T-helper 1 cell treated with Interleukin-12 subunit alpha and Interleukin-12 subunit beta and Interleukin-4 antibody, amounts not matched to agents 30 μg/mL and 1 μg/mL, for 36 hours (primary cell): ENCODE data around the gene UNKL.

Experiments used
- H3K27ac Mint-ChIP-seq: one replicate; pipeline ENCODE4 v1.8.0; 2021; ENCODE audit warnings: mild to moderate bottlenecking, mixed read lengths
- H3K27me3 Mint-ChIP-seq: one replicate; pipeline ENCODE4 v1.8.0; 2021; ENCODE audit warnings: low read depth, mixed read lengths
- H3K36me3 Mint-ChIP-seq: one replicate; pipeline ENCODE4 v1.8.0; 2021; ENCODE audit warnings: low read depth, mixed read lengths
- H3K4me1 Mint-ChIP-seq: one replicate; pipeline ENCODE4 v1.8.0; 2021; ENCODE audit warnings: low read depth, mixed read lengths
- H3K4me3 Mint-ChIP-seq: one replicate; pipeline ENCODE4 v1.8.0; 2021; ENCODE audit warnings: mild to moderate bottlenecking, moderate library complexity, mixed read lengths
- H3K9me3 Mint-ChIP-seq: one replicate; pipeline ENCODE4 v1.8.0; 2021; ENCODE audit warnings: mixed read lengths

Gene UNKL

DNA sequence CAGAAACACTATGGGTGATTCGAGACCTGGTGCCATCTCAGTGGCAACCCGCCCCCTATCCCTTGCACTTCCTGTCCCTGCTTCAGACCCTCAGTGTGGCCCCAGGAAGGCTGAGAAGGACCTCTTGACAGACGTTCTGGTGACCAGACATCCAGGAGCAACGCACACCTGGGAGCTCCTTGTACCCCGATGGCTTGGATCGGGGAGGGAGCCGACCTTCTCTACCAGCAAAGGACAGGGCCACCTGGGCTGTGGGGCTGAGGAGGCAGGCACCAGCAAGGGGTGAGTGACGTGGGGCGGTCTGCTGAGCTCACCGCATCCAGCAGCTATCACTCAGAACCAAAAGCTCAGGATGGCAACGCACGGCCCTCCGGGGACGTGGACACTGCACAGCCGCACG is 27.2 kb downstream of the UNKL start:
- no peaks in the 10 kb centered on the region for H3K27me3 Mint-ChIP-seq
- no peaks in the 10 kb centered on the region for H3K9me3 Mint-ChIP-seq
- H3K4me3 Mint-ChIP-seq = no peak overlapping the region
- peaks cover 9% of the 10 kb centered on the region for H3K36me3 Mint-ChIP-seq
- H3K27ac Mint-ChIP-seq = no peak overlapping the region
- H3K4me1 Mint-ChIP-seq = no peaks in the 10 kb centered on the region

GRCh38 chr16:1385232-1385631 is 29.3 kb downstream of the UNKL start:
- Mint-ChIP-seq H3K9me3 (no peaks in the 10 kb centered on the region), H3K4me3 (no peak overlapping the region), H3K36me3 (peaks cover 7% of the 10 kb centered on the region), H3K4me1 (no peaks in the 10 kb centered on the region), H3K27me3 (no peaks in the 10 kb centered on the region), H3K27ac (no peak overlapping the region)

- no peak overlapping the region for H3K27ac Mint-ChIP-seq
- H3K27me3 Mint-ChIP-seq = no peaks in the 10 kb centered on the region
- H3K4me1 Mint-ChIP-seq = peaks cover 5% of the 10 kb centered on the region
Measured at GRCh38 chr16:1383556-1383955, 30.9 kb downstream of the UNKL start.

DNA sequence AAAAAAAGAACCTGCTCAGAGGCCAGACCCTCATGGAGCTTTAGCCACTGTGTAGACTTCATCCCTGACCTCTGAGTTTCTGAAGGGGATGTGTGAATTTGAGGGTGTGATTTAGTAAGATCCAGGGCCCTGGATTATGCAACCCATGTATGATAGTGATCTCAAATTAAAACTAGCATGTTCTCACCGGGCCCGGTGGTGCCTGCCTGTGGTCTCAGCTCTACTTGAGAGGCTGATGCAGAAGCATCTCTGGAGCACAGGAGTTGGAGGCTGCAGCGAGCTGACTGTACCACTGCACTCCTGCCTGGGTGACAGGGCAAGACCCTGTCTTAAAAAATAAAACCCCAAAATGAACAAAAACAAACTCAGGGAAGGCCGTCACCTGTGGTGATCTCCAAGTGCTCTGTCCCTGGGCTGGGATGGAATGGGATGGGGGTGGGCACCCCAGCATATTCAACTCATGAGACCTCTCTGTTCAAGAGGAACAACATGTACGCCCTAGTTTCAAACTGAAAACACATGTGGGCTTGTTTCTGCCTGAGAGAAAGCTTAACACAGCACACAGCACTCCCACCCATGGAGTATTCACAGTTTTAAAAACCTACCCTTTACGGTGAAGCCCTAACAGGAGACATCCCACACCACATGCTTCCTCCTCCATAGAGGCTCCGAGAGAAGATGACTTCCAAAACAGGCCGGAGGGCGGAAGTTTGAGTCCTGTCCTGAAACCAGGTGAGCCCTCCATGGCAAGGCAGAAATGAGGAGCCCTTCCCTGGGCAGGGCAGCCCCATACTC is 32.7 kb downstream of the UNKL start:
- no peaks in the 10 kb centered on the region for H3K27me3 Mint-ChIP-seq
- H3K4me3 Mint-ChIP-seq = no peak overlapping the region
- peaks cover 13% of the 10 kb centered on the region for H3K4me1 Mint-ChIP-seq
- H3K27ac Mint-ChIP-seq = no peak overlapping the region
- no peaks in the 10 kb centered on the region for H3K9me3 Mint-ChIP-seq
- H3K36me3 Mint-ChIP-seq = peaks cover 7% of the 10 kb centered on the region

More at GRCh38 chr16:1383556-1383955, 30.9 kb downstream of the UNKL start:
- Mint-ChIP-seq H3K4me3 (no peak overlapping the region), H3K9me3 (no peaks in the 10 kb centered on the region), H3K36me3 (peaks cover 7% of the 10 kb centered on the region)

GRCh38 chr16:1380195-1380594 is 34.3 kb downstream of the UNKL start:
- Mint-ChIP-seq H3K4me3 (peak overlapping the region; percentile 72), H3K9me3 (no peaks in the 10 kb centered on the region), H3K27ac (peak overlapping the region; percentile 34), H3K36me3 (peaks cover 7% of the 10 kb centered on the region), H3K27me3 (no peaks in the 10 kb centered on the region), H3K4me1 (peaks cover 15% of the 10 kb centered on the region)

- Mint-ChIP-seq H3K36me3 (peaks cover 4% of the 10 kb centered on the region), H3K27ac (peak overlapping the region; percentile 34), H3K9me3 (no peaks in the 10 kb centered on the region)
Measured at GRCh38 chr16:1379304-1380076, 35.0 kb downstream of the UNKL start.

GRCh38 chr16:1378804-1379303 is 35.6 kb downstream of the UNKL start:
- Mint-ChIP-seq H3K4me1 (peaks cover 15% of the 10 kb centered on the region), H3K36me3 (peaks cover 4% of the 10 kb centered on the region), H3K27me3 (no peaks in the 10 kb centered on the region), H3K9me3 (no peaks in the 10 kb centered on the region), H3K4me3 (peak overlapping the region; percentile 81), H3K27ac (peak overlapping the region; percentile 90)

More at GRCh38 chr16:1379304-1380076, 35.0 kb downstream of the UNKL start:
- peaks cover 15% of the 10 kb centered on the region for H3K4me1 Mint-ChIP-seq
- H3K27me3 Mint-ChIP-seq = no peaks in the 10 kb centered on the region
- peak overlapping the region; percentile 72 for H3K4me3 Mint-ChIP-seq

DNA sequence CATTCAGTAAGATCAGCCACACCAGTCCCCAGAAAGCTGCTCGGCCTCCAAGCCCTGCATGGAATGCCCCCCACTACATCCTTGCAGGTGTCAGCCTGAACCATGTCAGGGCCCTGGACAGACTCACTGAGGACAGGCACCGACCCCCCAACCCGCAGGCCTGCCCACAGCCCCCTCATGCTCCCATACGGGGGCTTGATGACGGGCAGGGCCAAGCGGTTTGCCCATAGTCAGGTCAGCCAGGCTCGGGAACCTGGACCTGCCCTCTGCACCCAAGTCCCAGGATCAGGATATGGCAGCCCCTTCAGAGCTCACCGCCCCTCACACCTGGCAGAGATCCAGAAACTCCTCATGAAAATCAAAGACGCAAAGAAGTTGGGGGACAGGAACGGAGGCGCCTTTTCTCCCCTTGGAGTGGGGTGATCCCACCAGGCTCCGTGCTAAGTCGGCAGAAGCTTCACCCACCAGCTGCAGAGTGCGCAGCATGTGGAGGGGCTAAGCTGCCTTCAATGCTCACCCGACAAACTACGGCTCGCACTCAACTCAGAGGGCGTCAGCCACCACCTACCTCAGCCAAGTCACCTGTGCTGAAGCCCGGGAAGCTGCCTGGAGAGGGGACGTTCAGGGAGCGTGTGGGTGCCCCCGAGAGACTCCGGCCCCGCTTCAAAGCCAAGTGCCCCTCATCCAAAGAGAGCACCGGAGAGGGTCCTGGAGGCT is 36.3 kb downstream of the UNKL start:
- H3K27ac Mint-ChIP-seq = peak overlapping the region; percentile 90
- H3K4me1 Mint-ChIP-seq = peaks cover 15% of the 10 kb centered on the region
- no peaks in the 10 kb centered on the region for H3K9me3 Mint-ChIP-seq
- H3K4me3 Mint-ChIP-seq = peak overlapping the region; percentile 81
- H3K27me3 Mint-ChIP-seq = no peaks in the 10 kb centered on the region
- H3K36me3 Mint-ChIP-seq = peaks cover 4% of the 10 kb centered on the region

- Mint-ChIP-seq H3K4me3 (peak overlapping the region; percentile 81), H3K36me3 (peaks cover 4% of the 10 kb centered on the region), H3K4me1 (peaks cover 15% of the 10 kb centered on the region), H3K27ac (peak overlapping the region; percentile 62), H3K9me3 (no peaks in the 10 kb centered on the region), H3K27me3 (no peaks in the 10 kb centered on the region)
Measured at GRCh38 chr16:1377406-1378010, 37.0 kb downstream of the UNKL start.

- no peak overlapping the region for H3K4me3 Mint-ChIP-seq
- peaks cover 15% of the 10 kb centered on the region for H3K4me1 Mint-ChIP-seq
- no peaks in the 10 kb centered on the region for H3K27me3 Mint-ChIP-seq
- peaks cover 2% of the 10 kb centered on the region for H3K36me3 Mint-ChIP-seq
- H3K9me3 Mint-ChIP-seq = no peaks in the 10 kb centered on the region
- no peak overlapping the region for H3K27ac Mint-ChIP-seq
Measured at GRCh38 chr16:1375741-1376410, 38.6 kb downstream of the UNKL start.

- peaks cover 15% of the 10 kb centered on the region for H3K4me1 Mint-ChIP-seq
- peaks cover 1% of the 10 kb centered on the region for H3K36me3 Mint-ChIP-seq
- no peaks in the 10 kb centered on the region for H3K27me3 Mint-ChIP-seq
- no peak overlapping the region for H3K4me3 Mint-ChIP-seq
- H3K9me3 Mint-ChIP-seq = no peaks in the 10 kb centered on the region
- H3K27ac Mint-ChIP-seq = no peak overlapping the region
Measured at GRCh38 chr16:1375298-1375640, 39.2 kb downstream of the UNKL start.

GRCh38 chr16:1374418-1375297 is 39.8 kb downstream of the UNKL start:
- H3K4me3 Mint-ChIP-seq = no peak overlapping the region
- no peak overlapping the region for H3K27ac Mint-ChIP-seq
- H3K36me3 Mint-ChIP-seq = peaks cover 1% of the 10 kb centered on the region
- H3K9me3 Mint-ChIP-seq = no peaks in the 10 kb centered on the region
- H3K27me3 Mint-ChIP-seq = no peaks in the 10 kb centered on the region
- peaks cover 13% of the 10 kb centered on the region for H3K4me1 Mint-ChIP-seq

DNA sequence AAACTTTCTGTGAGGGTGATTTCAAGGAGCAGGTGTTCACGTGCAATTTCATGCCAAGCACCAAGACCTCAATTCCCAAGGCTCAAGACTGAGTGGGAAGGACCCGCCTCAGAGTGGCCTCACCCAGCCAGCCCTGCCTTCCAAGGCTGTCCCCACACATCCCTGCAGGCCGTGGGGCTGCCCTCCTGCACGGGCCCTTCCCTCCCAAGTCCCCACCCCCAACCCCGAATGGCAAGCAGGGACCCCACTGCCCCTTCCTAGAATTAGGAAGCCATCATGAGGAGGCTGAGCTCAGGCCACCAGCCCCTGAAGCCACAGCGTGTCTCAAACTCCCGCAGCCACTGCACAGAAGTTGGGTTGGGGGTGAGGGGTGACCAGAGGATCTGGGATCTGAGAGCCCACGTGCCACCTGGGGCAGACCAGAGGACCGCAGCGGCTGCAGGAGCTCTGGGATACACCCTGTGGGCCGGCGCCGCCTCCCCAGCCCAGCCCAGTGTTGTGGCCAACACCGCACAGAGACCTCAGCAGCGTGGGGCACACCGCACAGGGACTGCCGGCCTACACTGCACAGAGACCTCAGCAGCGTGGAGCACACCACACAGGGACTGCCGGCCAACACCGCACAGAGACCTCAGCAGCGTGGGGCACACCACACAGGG is 42.1 kb downstream of the UNKL start:
- Mint-ChIP-seq H3K9me3 (no peaks in the 10 kb centered on the region), H3K27ac (no peak overlapping the region), H3K36me3 (no peaks in the 10 kb centered on the region), H3K27me3 (no peaks in the 10 kb centered on the region), H3K4me1 (peaks cover 2% of the 10 kb centered on the region), H3K4me3 (no peak overlapping the region)
